Spleen (tissue), 11 donors: ENCODE data around the gene KIAA1328. TPM values are rescaled to one million over a fixed set of nuclear protein-coding genes. Genes with fewer than 3 reads are reported as not detected.

Experiments
- DNase-seq: peaks from one replicate; pipeline ENCODE4 v3.0.0-alpha.2; 2020
- H3K27ac ChIP-seq, 8 donors: fragments of 200-600 bp; sonication (generic) in 7 of 8; 1 replicate in 4 of 8; 2 replicates in 4 of 8; pipeline versions ENCODE4 v1.5.0 to v1.8.0; 2016 to 2021; ENCODE audit warnings: inconsistent platforms in 4 of 8, mild to moderate bottlenecking in 4 of 8, moderate library complexity in 1 of 8
- H3K27me3 ChIP-seq, 7 donors: fragments of 200-600 bp; sonication (generic) in 6 of 7; replicated peaks in 1 of 7; 1 replicate in 4 of 7; 2 replicates in 3 of 7; pipeline versions ENCODE4 v1.5.0 to v1.8.0; 2016 to 2021; ENCODE audit warnings: inconsistent platforms in 3 of 7, mild to moderate bottlenecking in 1 of 7
- H3K36me3 ChIP-seq, 6 donors: fragments of 200-600 bp; sonication (generic) in 5 of 6; 1 replicate in 4 of 6; 2 replicates in 2 of 6; pipeline versions ENCODE4 v1.5.0 to v1.8.0; 2016 to 2021; ENCODE audit warnings: inconsistent platforms in 2 of 6
- H3K4me1 ChIP-seq, 6 donors: fragments of 200-600 bp; sonication (generic) in 5 of 6; 1 replicate in 3 of 6; 2 replicates in 3 of 6; pipeline versions ENCODE4 v1.5.0 to v1.8.0; 2016 to 2021; ENCODE audit warnings: inconsistent platforms in 3 of 6
- H3K4me3 ChIP-seq, 8 donors: fragments of 200-600 bp; sonication (generic) in 7 of 8; 1 replicate in 4 of 8; 2 replicates in 4 of 8; pipeline versions ENCODE4 v1.5.0 to v1.8.0; 2016 to 2021; ENCODE audit warnings: inconsistent platforms in 4 of 8, mild to moderate bottlenecking in 4 of 8, moderate library complexity in 2 of 8
- H3K9me3 ChIP-seq, 8 donors: fragments of 200-600 bp; sonication (generic) in 7 of 8; 1 replicate in 4 of 8; 2 replicates in 4 of 8; pipeline versions ENCODE4 v1.5.0 to v1.8.0; 2016 to 2021; ENCODE audit warnings: inconsistent platforms in 4 of 8
- CTCF ChIP-seq, 11 experiments: fragments of 200-600 bp in 7 of 11; fragments of 450-650 bp in 4 of 11; sonication (generic) in 4 of 11; IDR thresholded peaks in 8 of 11; conservative IDR thresholded peaks in 3 of 11; 1 replicate in 7 of 11; 2 replicates in 4 of 11; pipeline versions ENCODE4 v1.4.0 to v1.8.0; 2016 to 2021; ENCODE audit warnings: antibody characterized with exemption in 11 of 11, inconsistent platforms in 4 of 11, mild to moderate bottlenecking in 1 of 11
- POLR2A ChIP-seq, 3 donors: fragments of 450-650 bp; IDR thresholded peaks; one replicate each; pipeline ENCODE4 v1.5.1; 2017; ENCODE audit warnings: antibody characterized with exemption in 3 of 3, mild to moderate bottlenecking in 1 of 3
- POLR2AphosphoS5 ChIP-seq, 3 donors: sonication (generic); formaldehyde crosslinking; IDR thresholded peaks; one replicate each; pipeline ENCODE4 v1.5.1; 2017; ENCODE audit warnings: antibody characterized with exemption in 3 of 3
- WGBS, 5 donors: extraction: QIAGEN DNeasy Blood & Tissue Kit in 3 of 5; methylation state at CpG; one replicate each; pipeline versions ENCODE4 v1.1.5 to v1.1.7; 2013 to 2018; 5-methylcytosine and 5-hydroxymethylcytosine counted together
- intact Hi-C: fragments of 100-400 bp; cut with DNase I; formaldehyde crosslinking; loops from one replicate; pipeline ENCODE4 v1.15.0; 2023; ENCODE audit warnings: low total_unique reads
- polyA plus RNA-seq, 3 donors: library from polyadenylated mRNA; stranded (reverse); fragments of 200-250 nt; gene quantifications; one replicate each; pipeline ENCODE4 v1.2.1, GENCODE V29; 2013
- total RNA-seq, 7 donors: library from RNA; depleted of rRNA in 3 of 7; stranded (reverse); fragments of >200 nt in 3 of 7; fragmentation: NEBNext Ultra II Directional in 4 of 7; extraction: Animal tissue kit (Norgen Biotek cat#: 25700) in 4 of 7; gene quantifications; one replicate each; pipeline versions ENCODE4 v1.1.0 to v1.2.1, GENCODE V29; 2016 to 2021
- donor health status: healthy with polysubstance abuse.
- donor health status: DM: no; HTN: no; CAD: no; lungs with moderate emphysema.
- donor health status: DM: no; HTN: no; CAD: no.
- donor health status: Bipolar disorder and iron deficiency.
- donor health status: healthy.
- donor health status: DM: no; HTN: no; CAD: no.
- donor health status: DM: yes; HTN: yes; CAD: no.

KIAA1328 gene
- total and polyA plus RNA-seq, 10 donors: 1.9 to 27.1 (median 14.9) TPM

- Histone ChIP-seq H3K4me1 (no peaks in the 10 kb centered on the region), H3K36me3 (no peaks in the 10 kb centered on the region), H3K9me3 (peaks cover 0 to 14% (median 0%) of the 10 kb centered on the region in 8 donors), H3K27me3 (peaks cover 0 to 75% (median 17%) of the 10 kb centered on the region in 7 donors), H3K27ac (no peak overlapping the region), H3K4me3 (no peak overlapping the region)
- no peak for DNase-seq
- no peak for TF ChIP-seq CTCF (IDR thresholded peaks at IDR 0.05 in 8 of 11, conservative IDR thresholded peaks at IDR 0.05 in 3 of 11)
- no peak for TF ChIP-seq POLR2A (IDR thresholded peaks at IDR 0.05)
- no peak for TF ChIP-seq POLR2AphosphoS5 (IDR thresholded peaks at IDR 0.05)
- intact Hi-C loops: no loop called here
- 82 to 95% (median 84%) methylated on average over 10 of the region's 10 CpGs for WGBS, 5 donors
Observed at GRCh38 chr18:37276111-37276890, 447.4 kb downstream of the KIAA1328 start.

GRCh38 chr18:37277804-37278203, 448.9 kb downstream of the KIAA1328 start:
- Histone ChIP-seq H3K27me3 (peaks cover 0 to 76% (median 17%) of the 10 kb centered on the region in 7 donors), H3K9me3 (peaks cover 0 to 14% (median 0%) of the 10 kb centered on the region in 8 donors), H3K27ac (no peak overlapping the region), H3K4me3 (no peak overlapping the region), H3K4me1 (no peaks in the 10 kb centered on the region), H3K36me3 (no peaks in the 10 kb centered on the region)
- no peak for DNase-seq
- 57 to 61% (median 58%) methylated on average over 10 of the region's 10 CpGs for WGBS, 5 donors
- intact Hi-C loops: no loop called here
- TF ChIP-seq POLR2AphosphoS5 (IDR thresholded peaks at IDR 0.05) (no peak), POLR2A (IDR thresholded peaks at IDR 0.05) (no peak), CTCF (IDR thresholded peaks at IDR 0.05 in 8 of 11, conservative IDR thresholded peaks at IDR 0.05 in 3 of 11) (no peak)

Other genes starting within 250 kb of the KIAA1328 start
- 10 to 100 TPM; 35.0 to 93.3 (median 39.9) TPM for gene TPGS2, start 125 bp upstream of the KIAA1328 start, total RNA-seq
- 10 to 100 TPM; 23.5 to 29.7 (median 27.5) TPM for gene TPGS2, start 125 bp upstream of the KIAA1328 start, polyA plus RNA-seq